ENCODE measurements around the gene GRID1. TPM values are rescaled to one million over a fixed set of nuclear protein-coding genes. Genes with fewer than 3 reads are reported as not detected.

GRID1 gene
- total RNA-seq, 4 donors from 2014 or later, result 0.35 to 10.7 (median 1.3) TPM

- Histone ChIP-seq H3K9me3 (no peaks in the 10 kb centered on the region), H3K27ac (no peak overlapping the region), H3K27me3 (no peaks in the 10 kb centered on the region), H3K36me3 (no peaks in the 10 kb centered on the region), H3K4me1 (peaks cover 0 to 11% (median 2%) of the 10 kb centered on the region in 4 donors), H3K4me3 (no peak overlapping the region)
- DNase-seq, result no peak
- TF ChIP-seq CTCF (IDR thresholded peaks at IDR 0.05), result no peak
- TF ChIP-seq POLR2A (IDR thresholded peaks at IDR 0.05), result no peak
These were observed 19.2 kb upstream of the GRID1 start for GRCh38 chr10:86385806-86386205.

GRCh38 chr10:86377797-86378146, 11.2 kb upstream of the GRID1 start:
- Histone ChIP-seq H3K27me3 (no peaks in the 10 kb centered on the region), H3K27ac (no peak overlapping the region), H3K4me1 (peaks cover 0 to 5% (median 2%) of the 10 kb centered on the region in 4 donors), H3K36me3 (no peaks in the 10 kb centered on the region), H3K4me3 (no peak overlapping the region), H3K9me3 (no peaks in the 10 kb centered on the region)
- TF ChIP-seq CTCF (IDR thresholded peaks at IDR 0.05) (no peak), POLR2A (IDR thresholded peaks at IDR 0.05) (no peak)
- DNase-seq, result peak in 1 of 3 donors; percentile 33

DNA sequence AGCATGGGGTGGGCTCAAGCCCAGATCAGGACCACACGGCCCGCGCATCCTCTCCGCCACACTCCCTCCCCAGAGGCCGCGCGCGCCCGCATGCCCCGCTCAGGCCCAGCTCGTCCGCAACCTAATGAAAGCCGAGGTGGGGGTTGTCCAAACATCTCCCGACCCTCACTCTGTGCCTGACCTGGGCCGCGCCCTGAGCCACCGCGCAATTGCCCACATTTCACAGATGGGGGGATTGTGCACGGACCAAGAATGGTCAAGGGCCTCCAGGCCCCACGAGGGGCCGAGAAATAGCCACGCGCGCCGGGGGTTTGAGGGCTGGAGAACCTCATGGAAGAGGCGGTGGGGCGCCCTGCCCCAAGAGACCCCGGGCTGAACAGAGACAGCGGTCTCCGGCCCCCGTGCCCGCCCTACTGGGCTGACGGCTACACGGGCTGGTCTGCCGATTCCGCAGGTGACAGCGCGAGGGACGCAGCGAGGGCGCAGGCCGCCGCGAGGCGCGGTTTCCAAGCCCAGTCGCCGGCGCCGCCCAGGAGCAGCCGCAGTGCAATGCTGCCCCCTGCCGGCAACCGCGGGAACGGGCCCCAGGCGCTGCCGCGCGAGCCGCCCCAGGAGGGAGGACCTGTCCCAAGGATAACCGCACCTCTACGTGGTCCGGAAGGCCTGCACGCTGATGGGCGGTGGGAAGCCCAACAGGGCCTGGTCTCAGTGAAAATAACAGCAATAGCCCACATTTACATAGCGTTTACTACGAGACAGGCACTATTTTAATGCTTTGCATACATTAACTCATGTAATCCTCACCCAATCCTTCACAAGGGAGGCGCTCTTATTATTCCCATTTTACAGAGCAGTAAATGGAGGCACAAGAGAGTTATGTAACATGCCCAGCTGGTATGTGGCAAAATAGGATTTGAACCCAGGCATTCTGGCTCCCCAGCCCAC, 10.5 kb upstream of the GRID1 start:
- DNase-seq, result peak; percentile 59 to 89 (median 88)
- Histone ChIP-seq H3K4me3 (peak overlapping the region in 2 of 4 donors; percentile 24 to 33), H3K4me1 (peaks cover 0 to 5% (median 2%) of the 10 kb centered on the region in 4 donors), H3K36me3 (no peaks in the 10 kb centered on the region), H3K9me3 (no peaks in the 10 kb centered on the region), H3K27ac (no peak overlapping the region), H3K27me3 (no peaks in the 10 kb centered on the region)
- TF ChIP-seq CTCF (IDR thresholded peaks at IDR 0.05), result peak; percentile 94 to 100 (median 98)
- no peak for TF ChIP-seq POLR2A (IDR thresholded peaks at IDR 0.05)

GRCh38 chr10:86376403-86376802, 9.8 kb upstream of the GRID1 start:
- no peaks in the 10 kb centered on the region for H3K9me3 ChIP-seq
- no peak overlapping the region for H3K4me3 ChIP-seq
- H3K27ac ChIP-seq, result no peak overlapping the region
- no peaks in the 10 kb centered on the region for H3K36me3 ChIP-seq
- no peaks in the 10 kb centered on the region for H3K27me3 ChIP-seq
- peak in 1 of 3 donors; percentile 32 for DNase-seq
- H3K4me1 ChIP-seq, result peaks cover 0 to 5% (median 2%) of the 10 kb centered on the region in 4 donors
- no peak for TF ChIP-seq POLR2A (IDR thresholded peaks at IDR 0.05)
- TF ChIP-seq CTCF (IDR thresholded peaks at IDR 0.05), result no peak

GRCh38 chr10:86375204-86375603, 8.6 kb upstream of the GRID1 start:
- H3K36me3 ChIP-seq, result no peaks in the 10 kb centered on the region
- peak in 1 of 3 donors; percentile 23 for DNase-seq
- TF ChIP-seq POLR2A (IDR thresholded peaks at IDR 0.05) (no peak), CTCF (IDR thresholded peaks at IDR 0.05) (no peak)
- H3K27me3 ChIP-seq, result no peaks in the 10 kb centered on the region
- no peak overlapping the region for H3K4me3 ChIP-seq
- H3K4me1 ChIP-seq, result peaks cover 0 to 5% (median 2%) of the 10 kb centered on the region in 4 donors
- no peaks in the 10 kb centered on the region for H3K9me3 ChIP-seq
- H3K27ac ChIP-seq, result no peak overlapping the region

All from Peyer's patch (tissue), 4 donors.